K562 treated with DMSO at 1 percent for 24 hours (cell line): Measurements from ENCODE around the gene GBP1. TPM values are rescaled to one million over a fixed set of nuclear protein-coding genes. Genes with fewer than 3 reads are reported as not detected.

Experiments used
- total RNA-seq: library from RNA; unstranded; fragments of 300-600 nt; gene quantifications from 2 replicates; pipeline ENCODE4 v1.2.3, GENCODE V29; 2022; ENCODE audit warnings: low read depth; ENCODE audit not compliant: insufficient read depth

GBP1 gene
- 0.16 and 0.20 TPM in 2 replicates for total RNA-seq

DNA sequence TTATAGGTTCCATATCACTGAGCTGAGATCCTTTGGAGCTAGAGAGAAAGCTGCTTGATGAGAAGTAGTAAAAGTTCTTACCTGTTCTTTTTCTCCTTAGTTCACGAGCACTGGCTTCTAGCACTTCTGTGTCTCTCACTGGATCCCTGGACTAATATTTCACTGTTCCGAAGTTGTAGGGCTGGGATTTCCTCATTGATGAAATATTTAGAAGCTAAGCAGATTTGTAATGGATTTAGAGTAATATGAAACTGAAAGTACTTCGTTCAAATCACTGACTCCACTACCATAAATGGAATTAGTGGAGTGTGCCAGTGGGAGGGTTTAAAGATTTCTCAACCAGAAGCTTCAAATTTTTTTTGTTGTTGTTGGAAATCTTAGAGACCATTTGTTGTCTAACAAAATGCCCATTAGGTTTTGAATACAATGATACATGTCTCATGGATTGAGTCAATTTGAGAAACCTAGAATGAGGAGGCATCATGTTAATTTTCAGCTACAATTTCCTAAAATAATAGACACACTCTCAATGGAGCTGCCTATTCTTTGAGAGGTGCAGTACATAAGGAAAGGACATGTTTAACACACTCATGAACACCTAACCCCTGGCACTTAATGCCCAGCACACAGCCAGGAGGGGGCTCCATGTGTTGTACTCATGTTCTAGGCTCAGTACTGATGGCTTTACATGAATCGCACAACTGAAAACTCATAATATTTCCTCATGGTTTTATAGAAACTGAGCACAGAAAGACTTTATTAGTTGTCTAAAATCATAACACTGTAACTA, at the start of gene GBP1:
Gene GBP1 (minus strand): TSS at position 130 of the 790 bp plus-strand sequence. CDS start 1,974 bp downstream, outside the sequence.

DNA sequence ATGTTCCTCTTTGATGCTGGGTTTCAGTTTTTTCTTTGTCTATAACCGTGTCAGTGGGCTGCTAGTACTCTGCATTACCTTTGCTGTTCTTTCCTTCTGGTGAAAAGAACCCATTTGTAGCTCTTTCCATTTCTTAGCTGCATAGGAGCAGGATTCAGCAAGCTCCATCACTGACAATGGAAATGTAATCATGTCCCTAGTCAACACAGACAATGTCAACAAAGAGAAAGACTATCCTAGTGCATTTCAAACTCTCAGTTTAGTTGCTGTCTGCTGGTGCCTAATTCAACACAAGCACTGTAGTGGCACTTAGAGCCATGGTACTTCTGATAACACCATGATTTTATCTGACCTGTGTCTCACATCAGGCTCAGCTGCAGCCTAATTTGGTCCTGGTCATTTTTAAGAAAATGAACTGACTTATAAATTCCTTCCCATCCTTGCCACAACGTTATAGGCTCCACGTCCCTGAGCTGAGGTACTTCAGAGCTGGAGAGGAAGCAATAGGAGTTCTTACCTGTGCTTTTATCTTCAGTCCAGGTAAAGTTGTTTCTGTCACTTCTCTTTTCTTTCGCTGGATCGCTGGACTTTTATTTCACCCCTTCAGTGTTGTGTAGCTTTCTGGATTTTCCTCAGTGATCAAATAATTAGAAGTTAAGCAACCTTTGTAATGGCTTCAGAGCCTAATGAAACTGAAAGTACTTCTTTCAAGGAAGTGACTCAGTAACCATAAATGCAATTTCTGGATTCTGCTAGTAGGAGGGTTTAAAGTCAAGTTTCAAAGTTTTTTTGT, 42.6 kb downstream of the GBP1 start, which contains the start of gene GBP3:
Gene GBP3 (minus strand): TSS at position 700 of the 793 bp plus-strand sequence. CDS start 2,145 bp downstream, outside the sequence.

Other genes with a start within 250 kb of the GBP1 start
- 25.2 and 30.2 TPM in 2 replicates for gene GTF2B, start 173.6 kb downstream of the GBP1 start, total RNA-seq
- 19.6 and 19.9 TPM in 2 replicates for gene KYAT3, start 72.6 kb downstream of the GBP1 start, total RNA-seq
- gene RBMXL1, start 72.6 kb downstream of the GBP1 start, total RNA-seq = 3.7 and 4.6 TPM in 2 replicates
- 0.65 and 0.82 TPM in 2 replicates for gene GBP3, start 42.3 kb downstream of the GBP1 start, total RNA-seq
- 32.6 and 33.1 TPM in 2 replicates for gene GBP2, start 60.9 kb upstream of the GBP1 start, total RNA-seq
- not detected in 2 replicates for gene GBP7, start 110.8 kb upstream of the GBP1 start, total RNA-seq
- 0.15 and 0.35 TPM in 2 replicates for gene GBP4, start 133.7 kb upstream of the GBP1 start, total RNA-seq
- 1.1 and 1.4 TPM in 2 replicates for gene GBP5, start 207.7 kb upstream of the GBP1 start, total RNA-seq